Aorta (tissue), 5 donors: ENCODE data around the gene TRMT2A. TPM values are rescaled to one million over a fixed set of nuclear protein-coding genes. Genes with fewer than 3 reads are reported as not detected.

ENCODE experiments used
- ATAC-seq: fragments of 200-7000 bp; cut with Tn5 transposase; one replicate; pipeline ENCODE4 v1.9.1; 2022; ENCODE audit warnings: moderate library complexity; ENCODE audit not compliant: low FRiP score
- DNase-seq, 2 donors: peaks; one replicate each; pipeline ENCODE4 v3.0.0-alpha.2; 2020
- H3K27ac ChIP-seq, 2 donors: one replicate each; pipeline ENCODE4 v1.5.1; 2013; ENCODE audit warnings: low read length in 2 of 2, mild to moderate bottlenecking in 2 of 2, moderate library complexity in 2 of 2, control low read depth in 1 of 2, inconsistent platforms in 1 of 2, low read depth in 1 of 2
- H3K27me3 ChIP-seq, 2 donors: one replicate each; pipeline ENCODE4 v1.6.1; 2013; ENCODE audit warnings: control low read depth in 1 of 2, low read length in 1 of 2, mild to moderate bottlenecking in 1 of 2, moderate library complexity in 1 of 2; ENCODE audit not compliant: insufficient read depth in 2 of 2, control insufficient read depth in 1 of 2
- H3K36me3 ChIP-seq, 2 donors: one replicate each; pipeline ENCODE4 v1.6.1; 2013; ENCODE audit warnings: control low read depth in 1 of 2, low read length in 1 of 2, mild to moderate bottlenecking in 1 of 2; ENCODE audit not compliant: insufficient read depth in 2 of 2, control insufficient read depth in 1 of 2
- H3K4me1 ChIP-seq, 2 donors: one replicate each; pipeline ENCODE4 v1.6.1; 2013; ENCODE audit warnings: low read length in 2 of 2, control low read depth in 1 of 2, mild to moderate bottlenecking in 1 of 2, moderate library complexity in 1 of 2; ENCODE audit not compliant: insufficient read depth in 2 of 2, control insufficient read depth in 1 of 2
- H3K4me3 ChIP-seq, 2 donors: one replicate each; pipeline ENCODE4 v1.5.1; 2013; ENCODE audit warnings: low read length in 2 of 2, control low read depth in 1 of 2, mild to moderate bottlenecking in 1 of 2
- H3K9me3 ChIP-seq: one replicate; pipeline ENCODE4 v1.6.1; 2013; ENCODE audit warnings: mild to moderate bottlenecking, low read length; ENCODE audit not compliant: control insufficient read depth
- WGBS, 2 donors: extraction: QIAGEN DNeasy Blood & Tissue Kit; methylation state at CpG; one replicate each; pipeline ENCODE4 v1.1.7; 2013; 5-methylcytosine and 5-hydroxymethylcytosine counted together
- intact Hi-C, 2 donors: fragments of 100-400 bp; cut with DNase I; formaldehyde crosslinking; loops; one replicate each; pipeline versions ENCODE4 v1.14.2 to v1.15.0; 2022
- polyA plus RNA-seq, 2 donors: library from polyadenylated mRNA; stranded (reverse); fragments of 200-250 nt; gene quantifications; one replicate each; pipeline ENCODE4 v1.2.3, GENCODE V29; 2013
- total RNA-seq, 2 donors: library from RNA; stranded (reverse); fragmentation: NEBNext Ultra II Directional; extraction: Animal tissue kit (Norgen Biotek cat#: 25700); gene quantifications; one replicate each; pipeline ENCODE4 v1.2.1, GENCODE V29; 2021
- donor health status: healthy with polysubstance abuse.
- donor health status: Bipolar disorder and iron deficiency.
- donor health status: DM: no; HTN: no; CAD: no.
- donor health status: DM: no; HTN: no; CAD: no.
- donor health status: DM: yes; HTN: yes; CAD: no.

Gene TRMT2A
- total and polyA plus RNA-seq, 4 donors, result 15.9 to 152 (median 46.2) TPM

- H3K27ac ChIP-seq, result no peak overlapping the region
- no peaks in the 10 kb centered on the region for H3K36me3 ChIP-seq
- H3K27me3 ChIP-seq, result no peaks in the 10 kb centered on the region
- no peak overlapping the region for H3K4me3 ChIP-seq
- DNase-seq (no peak), ATAC-seq (no peak)
- H3K4me1 ChIP-seq, result no peaks in the 10 kb centered on the region
- intact Hi-C loops, result no loop called here
- no peaks in the 10 kb centered on the region for H3K9me3 ChIP-seq
- 75 to 83% methylated on average over 4 of the region's 4 CpGs for WGBS, 2 donors
Measured at GRCh38 chr22:20151276-20151588, 34.2 kb upstream of the TRMT2A start.

- Histone ChIP-seq H3K27ac (no peak within 1 kb of the TSS), H3K4me3 (no peak within 1 kb of the TSS), H3K36me3 (no peaks in the 10 kb centered on the region), H3K9me3 (no peaks in the 10 kb centered on the region), H3K27me3 (no peaks in the 10 kb centered on the region), H3K4me1 (no peaks in the 10 kb centered on the region)
- DNase-seq, result no peak
- ATAC-seq, result no peak
- intact Hi-C loops, result no loop called here
- 79 to 81% methylated on average over 11 to 14 of the region's 14 CpGs for WGBS, 2 donors
Measured at GRCh38 chr22:20150381-20151275, 33.6 kb upstream of the TRMT2A start, which contains the start of gene CCDC188. Gene CCDC188, minus strand, starts transcription at chr22:20151055. Its CDS starts 69 bp downstream, at chr22:20150986.

- H3K4me1 ChIP-seq, result no peaks in the 10 kb centered on the region
- no peak overlapping the region for H3K27ac ChIP-seq
- no peaks in the 10 kb centered on the region for H3K36me3 ChIP-seq
- no peaks in the 10 kb centered on the region for H3K9me3 ChIP-seq
- 75 to 79% methylated on average over 27 to 32 of the region's 32 CpGs for WGBS, 2 donors
- ATAC-seq, result no peak
- H3K27me3 ChIP-seq, result no peaks in the 10 kb centered on the region
- intact Hi-C loops, result no loop called here
- H3K4me3 ChIP-seq, result no peak overlapping the region
- no peak for DNase-seq
Measured at GRCh38 chr22:20149257-20150250, 32.5 kb upstream of the TRMT2A start.

- H3K36me3 ChIP-seq, result no peaks in the 10 kb centered on the region
- intact Hi-C loops, result no loop called here
- no peaks in the 10 kb centered on the region for H3K9me3 ChIP-seq
- H3K27ac ChIP-seq, result no peak overlapping the region
- no peak for ATAC-seq
- no peak overlapping the region for H3K4me3 ChIP-seq
- no peaks in the 10 kb centered on the region for H3K27me3 ChIP-seq
- DNase-seq, result no peak
- H3K4me1 ChIP-seq, result no peaks in the 10 kb centered on the region
- 76 to 78% methylated on average over 16 to 18 of the region's 18 CpGs for WGBS, 2 donors
Measured at GRCh38 chr22:20148414-20148813, 31.4 kb upstream of the TRMT2A start.

- intact Hi-C loops, result no loop called here
- DNase-seq, result no peak
- no peaks in the 10 kb centered on the region for H3K4me1 ChIP-seq
- WGBS, 2 donors, result 76 to 81% methylated on average over 14 of the region's 14 CpGs
- no peak overlapping the region for H3K27ac ChIP-seq
- H3K4me3 ChIP-seq, result no peak overlapping the region
- no peak for ATAC-seq
- H3K36me3 ChIP-seq, result no peaks in the 10 kb centered on the region
- no peaks in the 10 kb centered on the region for H3K27me3 ChIP-seq
- H3K9me3 ChIP-seq, result no peaks in the 10 kb centered on the region
Measured at GRCh38 chr22:20147237-20147988, 30.4 kb upstream of the TRMT2A start.

- Histone ChIP-seq H3K9me3 (no peaks in the 10 kb centered on the region), H3K27ac (no peak overlapping the region), H3K4me1 (no peaks in the 10 kb centered on the region), H3K36me3 (no peaks in the 10 kb centered on the region), H3K27me3 (no peaks in the 10 kb centered on the region), H3K4me3 (no peak overlapping the region)
- WGBS, 2 donors, result 84 to 86% methylated on average over 14 to 22 of the region's 22 CpGs
- no peak for ATAC-seq
- DNase-seq, result no peak
- intact Hi-C loops, result no loop called here
Measured at GRCh38 chr22:20146777-20147176, 29.8 kb upstream of the TRMT2A start.

GRCh38 chr22:20145832-20146223 lies 28.8 kb upstream of the TRMT2A start:
- Histone ChIP-seq H3K4me3 (no peak overlapping the region), H3K36me3 (no peaks in the 10 kb centered on the region), H3K27ac (no peak overlapping the region), H3K4me1 (no peaks in the 10 kb centered on the region), H3K27me3 (no peaks in the 10 kb centered on the region), H3K9me3 (no peaks in the 10 kb centered on the region)
- intact Hi-C loops, result no loop called here
- DNase-seq (no peak), ATAC-seq (no peak)
- 89 to 91% methylated on average over 21 of the region's 21 CpGs for WGBS, 2 donors

- no peak for ATAC-seq
- no peak overlapping the region for H3K27ac ChIP-seq
- no peaks in the 10 kb centered on the region for H3K36me3 ChIP-seq
- intact Hi-C loops, result no loop called here
- 86 to 90% methylated on average over 22 of the region's 22 CpGs for WGBS, 2 donors
- DNase-seq, result no peak
- H3K9me3 ChIP-seq, result no peaks in the 10 kb centered on the region
- no peaks in the 10 kb centered on the region for H3K4me1 ChIP-seq
- no peak overlapping the region for H3K4me3 ChIP-seq
- H3K27me3 ChIP-seq, result no peaks in the 10 kb centered on the region
Measured at GRCh38 chr22:20145206-20145831, 28.3 kb upstream of the TRMT2A start.
